H1 (cell line): ENCODE data around the gene MLKL. TPM values are rescaled to one million over a fixed set of nuclear protein-coding genes. Genes with fewer than 3 reads are reported as not detected.
A peak's percentile ranks its signal among the peaks of the same experiment; 100 is the strongest.

Experiments
- BACH1 ChIP-seq: IDR thresholded peaks from 2 replicates; pipeline ENCODE4 v1.6.1; 2012; ENCODE audit warnings: low read length, improper control_type of control experiment
- CHD1 ChIP-seq: IDR thresholded peaks from 2 replicates; pipeline ENCODE4 v1.6.1; 2012; ENCODE audit warnings: low read depth, low read length, improper control_type of control experiment
- CHD2 ChIP-seq: IDR thresholded peaks from 2 replicates; pipeline ENCODE4 v1.6.1; 2012; ENCODE audit warnings: low read length, improper control_type of control experiment
- EP300 ChIP-seq, 2 experiments: IDR thresholded peaks; 1 replicate in 1 of 2; 2 replicates in 1 of 2; pipeline ENCODE4 v1.6.1; 2011 to 2012; ENCODE audit warnings: low read depth in 2 of 2, low read length in 2 of 2, mild to moderate bottlenecking in 2 of 2, borderline replicate concordance in 1 of 2, inconsistent platforms in 1 of 2, moderate library complexity in 1 of 2
- EZH2 ChIP-seq: fragments of 200-600 bp; sonication (generic); IDR thresholded peaks from 2 replicates; pipeline ENCODE4 v1.7.1; 2012; ENCODE audit warnings: low read depth, mild to moderate bottlenecking, moderate library complexity, low read length, inconsistent platforms; ENCODE audit not compliant: severe bottlenecking
- HDAC2 ChIP-seq, 2 experiments: fragments of 300-600 bp in 1 of 2; sonication (generic) in 1 of 2; IDR thresholded peaks; 2 replicates each; pipeline ENCODE4 v1.6.1; 2011 to 2012; ENCODE audit warnings: low read depth in 2 of 2, low read length in 2 of 2, mild to moderate bottlenecking in 2 of 2, moderate library complexity in 2 of 2, borderline replicate concordance in 1 of 2, inconsistent platforms in 1 of 2
- HDAC6 ChIP-seq: IDR thresholded peaks from one replicate; pipeline ENCODE4 v1.7.1; 2012; ENCODE audit warnings: low read depth, mild to moderate bottlenecking, inconsistent platforms, low read length, moderate library complexity
- JUN ChIP-seq: IDR thresholded peaks from 2 replicates; pipeline ENCODE4 v1.6.1; 2011; ENCODE audit warnings: low read depth, mild to moderate bottlenecking, improper control_type of control experiment, low read length
- KDM1A ChIP-seq: fragments of 200-600, 300-600 bp; sonication (generic); IDR thresholded peaks from 2 replicates; pipeline ENCODE4 v1.7.1; 2016; ENCODE audit warnings: mild to moderate bottlenecking, low read length, borderline replicate concordance
- POLR2A ChIP-seq, 2 experiments: IDR thresholded peaks; 1 replicate in 1 of 2; 2 replicates in 1 of 2; pipeline ENCODE4 v1.6.1; 2011; ENCODE audit warnings: low read depth in 2 of 2, low read length in 2 of 2, mild to moderate bottlenecking in 2 of 2; ENCODE audit errors: control extremely low read depth in 1 of 2
- POU5F1 ChIP-seq: IDR thresholded peaks from 2 replicates; pipeline ENCODE4 v1.6.1; 2011; ENCODE audit warnings: low read depth, mild to moderate bottlenecking, low read length, moderate library complexity
- RAD21 ChIP-seq, 2 experiments: IDR thresholded peaks in 1 of 2; conservative IDR thresholded peaks in 1 of 2; 2 replicates each; pipeline ENCODE4 v1.6.1; 2011; ENCODE audit warnings: low read depth in 2 of 2, low read length in 2 of 2, improper control_type of control experiment in 1 of 2, inconsistent platforms in 1 of 2, mild to moderate bottlenecking in 1 of 2, moderate library complexity in 1 of 2
- RNF2 ChIP-seq: fragments of 200-900, 300-1000 bp; sonication (generic); IDR thresholded peaks from 2 replicates; pipeline ENCODE4 v1.7.1; 2016; ENCODE audit warnings: borderline replicate concordance, low read depth, mild to moderate bottlenecking, antibody characterized with exemption, low read length; ENCODE audit not compliant: poor library complexity, severe bottlenecking; ENCODE audit errors: missing control alignments
- SAP30 ChIP-seq: fragments of 300-600 bp; sonication (generic); IDR thresholded peaks from 2 replicates; pipeline ENCODE4 v1.7.1; 2012; ENCODE audit warnings: low read length, moderate library complexity, mild to moderate bottlenecking, inconsistent platforms; ENCODE audit not compliant: insufficient read depth, insufficient replicate concordance
- SP4 ChIP-seq: IDR thresholded peaks from 2 replicates; pipeline ENCODE4 v1.6.1; 2012; ENCODE audit warnings: low read length, inconsistent platforms
- SUZ12 ChIP-seq: fragments of 200-600 bp; sonication (generic); IDR thresholded peaks from 2 replicates; pipeline ENCODE4 v1.6.1; 2012; ENCODE audit warnings: mild to moderate bottlenecking, inconsistent platforms, low read length, moderate library complexity, mixed read lengths
- TBP ChIP-seq: IDR thresholded peaks from 2 replicates; pipeline ENCODE4 v1.6.1; 2011; ENCODE audit warnings: low read depth, low read length, improper control_type of control experiment
- ZNF274 ChIP-seq: IDR thresholded peaks from 2 replicates; pipeline ENCODE4 v1.7.0; 2012; ENCODE audit warnings: low read length, borderline replicate concordance; ENCODE audit errors: extremely low read depth
- polyA plus RNA-seq, 7 experiments: library from polyadenylated mRNA; depleted of rRNA in 3 of 7; stranded (reverse) in 5 of 7; unstranded in 2 of 7; fragments of >200 nt in 5 of 7; fragments of 200-250 nt in 2 of 7; gene quantifications; 1 replicate in 5 of 7; 2 replicates in 1 of 7; 4 replicates in 1 of 7; pipeline versions ENCODE4 v1.2.1 to v1.2.3, GENCODE V29; 2011 to 2013; ENCODE audit warnings: missing spikeins in 2 of 7, mixed read lengths in 2 of 7
- total RNA-seq: library from RNA; stranded (reverse); fragmentation: NEBNext Ultra II Directional; extraction: Animal tissue kit (Norgen Biotek cat#: 25700); gene quantifications from 2 replicates; pipeline ENCODE4 v1.2.1, GENCODE V29; 2021
- TF ChIP-seq, protein P1 (sequence below): IDR thresholded peaks from 2 replicates; pipeline ENCODE4 v1.6.1; 2012; ENCODE audit warnings: inconsistent platforms

The MLKL gene
- total and polyA plus RNA-seq, 2 of the 8 experiments (the other 6 are each of a cell fraction or from before 2014, with no cell fraction given), result 1.6 to 2.1 TPM

DNA sequence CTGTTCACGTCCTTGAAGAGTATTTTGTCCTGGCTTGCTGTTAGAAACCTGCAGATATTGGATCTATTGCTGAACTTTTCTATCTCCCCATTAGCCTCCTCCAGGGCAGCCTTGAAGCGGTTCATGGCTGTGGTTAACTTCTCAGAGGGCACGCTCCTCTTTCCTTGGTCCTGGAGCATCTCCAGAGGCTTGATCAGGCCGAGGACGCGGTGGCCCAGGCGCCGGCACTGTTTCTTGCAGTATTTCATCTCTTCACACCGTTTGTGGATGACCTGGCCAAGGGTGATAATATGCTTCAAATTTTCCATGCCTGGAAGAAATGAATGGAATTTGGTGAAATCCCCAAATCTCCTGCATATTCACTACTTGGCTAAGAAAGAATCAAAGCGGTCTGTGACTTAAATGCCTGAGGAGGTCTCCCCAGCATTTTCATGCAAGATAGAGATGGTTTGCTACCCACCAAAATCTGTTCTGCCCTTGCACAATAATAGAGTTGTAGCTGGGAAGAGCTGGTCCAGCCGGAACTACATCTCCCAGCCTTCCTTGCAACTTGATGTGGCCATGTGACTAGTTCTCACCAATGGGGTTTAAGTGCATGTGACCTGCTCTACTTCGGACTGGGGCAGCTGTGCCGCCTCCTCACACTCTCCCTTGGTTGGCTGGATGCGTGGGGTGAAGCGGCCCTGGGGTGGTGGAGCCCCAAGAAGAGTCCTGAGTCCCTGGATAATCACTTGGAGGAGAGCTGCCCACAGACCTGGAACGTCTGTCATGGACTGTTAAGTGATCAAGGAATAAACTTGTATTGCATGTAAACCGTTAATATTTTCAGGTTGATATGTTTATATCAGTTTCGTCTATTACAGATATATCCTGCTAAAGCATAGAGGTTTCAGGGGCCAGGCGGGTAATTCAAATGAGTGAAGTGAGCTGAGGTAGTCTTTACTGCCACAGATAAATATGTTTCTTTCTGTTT lies 4.9 kb downstream of the MLKL start (continued):
- TF ChIP-seq SUZ12, result no peak
- no peak for TF ChIP-seq HDAC2 (IDR thresholded peaks at IDR 0.05; ENCODE audit: borderline replicate concordance in 1 of 2, low read depth in 2 of 2, low read length in 2 of 2)
- TF ChIP-seq TBP, result peak; percentile 76
- TF ChIP-seq POLR2A (IDR thresholded peaks at IDR 0.05; ENCODE audit: control extremely low read depth in 1 of 2, low read depth in 2 of 2, low read length in 2 of 2), result peak in 1 of 2 experiments; percentile 60; a peak in 1 of 3 replicates
- TF ChIP-seq HDAC6, result no peak
- no peak for TF ChIP-seq ZNF274
- no peak for TF ChIP-seq SAP30
- no peak for TF ChIP-seq KDM1A
- no peak for TF ChIP-seq POU5F1
- no peak for TF ChIP-seq RAD21 (IDR thresholded peaks at IDR 0.05 in 1 of 2, conservative IDR thresholded peaks at IDR 0.05 in 1 of 2; ENCODE audit: low read depth in 2 of 2, low read length in 2 of 2)
- TF ChIP-seq SP4, result no peak; the same call in 1 of the 2 replicates
- peak; percentile 89 for TF ChIP-seq CHD2
- TF ChIP-seq EZH2, result no peak
- TF ChIP-seq RNF2, result no peak
- no peak for TF ChIP-seq BACH1
- no peak for TF ChIP-seq JUN
- TF ChIP-seq CHD1, result no peak
- TF ChIP-seq, protein P1, sequence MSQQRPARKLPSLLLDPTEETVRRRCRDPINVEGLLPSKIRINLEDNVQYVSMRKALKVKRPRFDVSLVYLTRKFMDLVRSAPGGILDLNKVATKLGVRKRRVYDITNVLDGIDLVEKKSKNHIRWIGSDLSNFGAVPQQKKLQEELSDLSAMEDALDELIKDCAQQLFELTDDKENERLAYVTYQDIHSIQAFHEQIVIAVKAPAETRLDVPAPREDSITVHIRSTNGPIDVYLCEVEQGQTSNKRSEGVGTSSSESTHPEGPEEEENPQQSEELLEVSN, result 0 out of 2 replicates have a peak, but pooled peaks have one; percentile 36
- TF ChIP-seq EP300 (IDR thresholded peaks at IDR 0.05; ENCODE audit: borderline replicate concordance in 1 of 2, low read depth in 2 of 2, low read length in 2 of 2), result no peak
